Measurements from ENCODE around the gene KIRREL3.

DNA sequence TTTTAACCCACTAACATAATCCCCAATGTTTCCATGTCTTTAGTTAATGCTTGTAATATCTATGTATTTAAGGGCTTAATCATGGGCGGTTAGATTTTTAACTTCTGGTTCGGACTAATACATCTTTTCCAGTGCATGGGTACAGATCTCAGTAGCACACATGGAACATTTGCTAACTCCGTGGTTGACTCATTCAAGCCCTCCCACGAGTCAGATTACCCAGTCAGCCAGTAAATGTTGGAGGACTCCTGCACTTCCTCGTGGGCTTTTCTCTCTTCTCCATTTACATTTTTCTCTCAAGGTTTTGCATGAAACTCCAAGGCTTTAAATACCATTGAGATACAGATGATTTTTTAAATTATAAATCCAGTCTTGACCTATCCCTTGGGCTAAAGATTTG is 331.2 kb downstream of the KIRREL3 start:
- TF ChIP-seq, protein P1, sequence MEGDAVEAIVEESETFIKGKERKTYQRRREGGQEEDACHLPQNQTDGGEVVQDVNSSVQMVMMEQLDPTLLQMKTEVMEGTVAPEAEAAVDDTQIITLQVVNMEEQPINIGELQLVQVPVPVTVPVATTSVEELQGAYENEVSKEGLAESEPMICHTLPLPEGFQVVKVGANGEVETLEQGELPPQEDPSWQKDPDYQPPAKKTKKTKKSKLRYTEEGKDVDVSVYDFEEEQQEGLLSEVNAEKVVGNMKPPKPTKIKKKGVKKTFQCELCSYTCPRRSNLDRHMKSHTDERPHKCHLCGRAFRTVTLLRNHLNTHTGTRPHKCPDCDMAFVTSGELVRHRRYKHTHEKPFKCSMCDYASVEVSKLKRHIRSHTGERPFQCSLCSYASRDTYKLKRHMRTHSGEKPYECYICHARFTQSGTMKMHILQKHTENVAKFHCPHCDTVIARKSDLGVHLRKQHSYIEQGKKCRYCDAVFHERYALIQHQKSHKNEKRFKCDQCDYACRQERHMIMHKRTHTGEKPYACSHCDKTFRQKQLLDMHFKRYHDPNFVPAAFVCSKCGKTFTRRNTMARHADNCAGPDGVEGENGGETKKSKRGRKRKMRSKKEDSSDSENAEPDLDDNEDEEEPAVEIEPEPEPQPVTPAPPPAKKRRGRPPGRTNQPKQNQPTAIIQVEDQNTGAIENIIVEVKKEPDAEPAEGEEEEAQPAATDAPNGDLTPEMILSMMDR (IDR thresholded peaks at IDR 0.05) = no peak
- TF ChIP-seq POLR2AphosphoS5 (IDR thresholded peaks at IDR 0.05) = no peak

Measured in prostate gland (tissue), 2 donors.